SIG-M5 (cell line): Measurements from ENCODE around the gene SYT15.

Experiments
- DNase-seq: peaks from one replicate; lab custom pipeline; 2025; lab: John Stamatoyannopoulos, UW

The SYT15 gene

DNA sequence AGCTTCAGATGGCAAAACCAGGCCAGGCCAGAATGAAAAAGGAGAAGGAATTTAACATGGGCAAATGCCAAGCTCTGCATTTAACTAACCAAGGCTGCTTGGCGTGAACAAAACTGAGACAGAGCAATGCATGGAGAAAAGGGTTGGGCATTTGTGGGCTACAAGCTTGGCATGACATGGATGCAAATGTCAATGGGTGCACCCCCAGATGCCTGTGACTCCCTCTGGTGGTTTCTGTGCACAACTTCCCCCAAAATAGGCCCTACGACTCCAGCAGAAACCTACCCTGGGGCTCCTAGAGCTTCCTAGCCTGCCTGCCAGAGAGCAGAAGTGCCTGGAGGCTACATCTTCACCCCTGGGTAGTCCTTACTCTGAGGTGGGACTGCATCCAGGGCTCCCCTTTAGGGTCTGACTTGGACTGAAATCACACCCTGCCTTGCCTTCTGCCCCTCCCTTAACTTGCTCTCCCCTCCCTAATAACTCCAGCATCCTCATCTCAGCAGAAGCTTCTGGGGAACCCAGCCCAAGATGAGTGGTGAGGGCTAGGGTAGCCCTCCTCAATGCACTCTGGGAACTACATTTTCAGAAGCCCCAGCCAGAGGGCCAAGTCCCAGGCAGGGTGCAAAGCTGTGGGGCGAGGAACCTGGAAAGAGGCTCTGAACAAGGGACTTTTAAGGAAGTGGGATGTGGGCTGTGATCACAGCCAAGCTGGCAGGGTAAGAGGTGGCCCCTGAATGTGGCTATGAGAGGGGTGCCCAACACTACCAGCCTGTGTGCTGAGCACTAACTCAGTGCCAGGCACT is 33.7 kb upstream of the SYT15 start:
- no peak for DNase-seq

DNA sequence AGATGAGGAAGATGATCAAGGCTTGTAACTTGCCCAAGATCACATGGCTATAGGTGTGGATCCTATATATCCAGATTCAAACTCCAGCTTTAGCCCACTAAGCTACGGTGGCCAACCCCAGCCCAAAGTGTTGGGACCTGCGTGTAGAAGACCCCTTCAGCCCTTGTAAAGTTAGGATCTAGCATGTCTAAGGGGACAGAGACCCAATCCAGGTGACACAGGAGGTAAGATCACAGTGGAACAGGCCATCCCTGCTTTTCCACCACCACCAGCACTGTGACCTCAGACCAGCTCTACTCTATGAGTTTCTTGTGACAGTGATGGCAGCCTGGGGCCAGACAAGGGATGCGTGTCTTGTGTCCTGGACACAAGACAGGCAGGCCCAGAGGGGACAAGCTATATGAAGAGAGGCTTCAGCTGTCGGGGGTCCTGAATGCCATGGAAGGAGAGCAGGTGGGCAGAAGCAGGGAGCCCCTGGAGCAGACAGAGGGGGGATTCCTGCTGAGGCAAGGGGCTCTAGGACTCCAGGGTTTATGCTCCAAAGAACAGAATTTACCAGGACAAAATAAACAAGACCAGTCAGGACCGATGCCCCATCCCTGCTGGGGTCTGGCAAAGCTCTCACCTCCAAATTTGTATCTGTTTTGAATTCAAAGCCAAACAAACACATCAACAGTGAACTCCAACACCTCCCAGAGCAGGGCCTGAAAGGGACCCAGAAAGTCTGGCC is 32.9 kb upstream of the SYT15 start:
- no peak for DNase-seq

GRCh38 chr10:46546591-46547540 is 32.1 kb upstream of the SYT15 start:
- no peak for DNase-seq

GRCh38 chr10:46547541-46548497 is 31.1 kb upstream of the SYT15 start:
- DNase-seq: no peak

DNA sequence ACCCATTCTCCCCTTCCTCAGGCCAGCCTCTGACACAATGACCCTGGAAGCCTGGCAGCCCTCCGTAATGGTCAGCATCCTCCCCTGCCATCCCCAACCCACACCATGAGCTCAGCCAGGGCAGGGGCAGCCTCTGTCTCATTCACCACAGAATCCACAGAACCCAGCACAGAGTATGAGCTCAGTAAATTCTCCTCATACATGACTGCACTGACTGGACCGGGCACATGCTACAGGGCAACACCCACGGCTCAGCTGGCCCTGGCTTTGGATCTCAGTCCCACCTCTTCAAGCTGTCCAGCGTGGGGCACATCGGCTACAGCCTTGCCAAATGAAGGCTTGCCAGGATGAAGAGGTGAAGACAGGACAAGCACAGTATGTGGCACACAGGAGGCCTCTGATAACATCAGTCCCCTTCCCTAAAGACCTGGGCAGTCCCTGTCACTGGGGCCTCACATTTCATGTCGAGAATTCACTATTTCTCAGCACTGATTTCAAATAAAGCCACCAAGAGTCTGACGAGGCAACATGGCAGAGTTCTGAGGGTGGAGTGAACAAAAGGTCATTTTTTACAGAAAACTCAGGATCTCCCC is 30.3 kb upstream of the SYT15 start:
- no peak for DNase-seq

DNA sequence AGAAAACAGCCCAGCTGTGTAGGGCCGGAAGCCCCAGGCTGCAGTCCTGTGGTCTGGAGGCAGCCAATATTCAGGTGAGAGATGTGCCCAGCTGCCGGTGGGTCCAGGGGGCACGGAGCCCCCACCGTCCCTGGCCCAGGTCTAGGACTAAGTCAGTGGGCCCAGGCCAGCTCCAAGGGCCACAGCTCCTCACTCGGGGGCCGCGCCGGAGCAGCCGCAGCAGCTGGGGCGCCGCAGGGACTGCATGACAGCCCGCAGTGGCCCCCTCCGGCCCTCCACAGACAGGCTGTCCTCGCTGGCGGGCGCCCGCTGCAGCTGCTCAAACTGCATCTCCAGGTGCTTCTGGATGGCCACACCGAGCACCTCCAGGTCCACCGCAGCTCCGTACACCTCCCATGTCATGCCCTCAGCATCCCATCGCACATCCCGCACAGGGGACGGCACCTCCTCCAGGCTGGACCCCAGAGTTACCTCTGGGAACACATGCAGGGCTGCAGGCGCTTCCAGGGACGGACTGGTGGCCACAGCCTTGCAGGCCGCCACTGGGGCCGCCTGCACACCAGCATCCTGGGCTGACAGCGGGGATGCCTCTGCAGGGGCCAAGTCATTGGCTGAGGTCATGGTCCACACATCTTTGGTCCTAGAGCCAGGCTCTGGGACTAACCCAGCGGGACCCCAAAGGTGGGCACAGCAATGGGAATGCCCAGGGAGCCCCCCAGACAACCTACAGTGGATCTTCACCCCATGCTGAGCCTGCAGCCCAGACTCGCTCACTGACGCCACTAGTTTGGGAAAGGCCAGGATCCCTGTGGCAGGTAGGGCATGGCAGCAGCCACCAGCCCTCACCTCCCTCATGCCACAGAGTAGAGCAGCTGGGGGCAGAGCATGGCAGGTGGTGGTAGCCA is 29.5 kb upstream of the SYT15 start:
- no peak for DNase-seq

- DNase-seq: no peak
Measured at GRCh38 chr10:46550076-46550790, 28.7 kb upstream of the SYT15 start.

- no peak for DNase-seq
Measured at GRCh38 chr10:46550795-46551700, 27.9 kb upstream of the SYT15 start.

DNA sequence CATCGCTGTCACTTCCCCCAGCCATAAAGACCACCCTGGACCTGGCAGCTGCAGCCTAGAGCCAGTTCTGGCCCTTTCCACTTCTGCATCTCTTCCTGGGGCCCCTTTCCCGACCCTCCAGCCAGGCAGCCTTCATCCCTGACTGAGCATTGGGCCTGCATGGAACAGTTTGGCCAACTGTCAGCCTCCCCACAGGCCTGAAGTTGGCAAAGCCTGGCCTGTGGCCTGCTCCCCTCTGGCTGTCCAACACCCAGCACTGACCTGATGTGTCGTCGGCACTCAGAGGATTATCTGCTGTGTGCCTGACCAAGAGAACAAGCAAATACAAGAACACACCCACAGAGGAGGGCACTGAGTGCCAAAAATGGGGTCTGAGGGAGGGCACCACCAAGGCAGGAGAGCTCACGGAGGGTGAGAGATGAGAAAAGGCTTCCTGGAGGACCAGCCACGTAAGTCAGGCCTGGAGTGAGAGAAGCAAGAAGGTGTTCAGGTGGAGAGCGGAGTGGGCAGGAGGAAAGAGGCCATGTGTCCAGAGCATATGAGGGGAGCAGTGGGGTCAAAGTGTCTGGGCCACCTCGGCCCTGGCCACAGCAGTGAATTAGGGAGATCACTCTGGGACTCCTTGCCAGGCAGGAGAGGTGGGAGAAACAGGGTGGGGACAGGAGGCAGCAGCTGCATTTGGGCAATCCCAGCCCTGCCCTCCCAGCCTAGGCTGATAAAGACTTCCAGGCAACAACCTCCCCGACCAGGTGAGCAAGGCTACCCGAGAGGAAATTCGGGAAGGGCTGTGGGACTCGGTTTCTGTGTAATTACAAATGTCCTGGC is 27.0 kb upstream of the SYT15 start:
- no peak for DNase-seq

GRCh38 chr10:46552526-46553237 is 26.2 kb upstream of the SYT15 start:
- DNase-seq: no peak

DNA sequence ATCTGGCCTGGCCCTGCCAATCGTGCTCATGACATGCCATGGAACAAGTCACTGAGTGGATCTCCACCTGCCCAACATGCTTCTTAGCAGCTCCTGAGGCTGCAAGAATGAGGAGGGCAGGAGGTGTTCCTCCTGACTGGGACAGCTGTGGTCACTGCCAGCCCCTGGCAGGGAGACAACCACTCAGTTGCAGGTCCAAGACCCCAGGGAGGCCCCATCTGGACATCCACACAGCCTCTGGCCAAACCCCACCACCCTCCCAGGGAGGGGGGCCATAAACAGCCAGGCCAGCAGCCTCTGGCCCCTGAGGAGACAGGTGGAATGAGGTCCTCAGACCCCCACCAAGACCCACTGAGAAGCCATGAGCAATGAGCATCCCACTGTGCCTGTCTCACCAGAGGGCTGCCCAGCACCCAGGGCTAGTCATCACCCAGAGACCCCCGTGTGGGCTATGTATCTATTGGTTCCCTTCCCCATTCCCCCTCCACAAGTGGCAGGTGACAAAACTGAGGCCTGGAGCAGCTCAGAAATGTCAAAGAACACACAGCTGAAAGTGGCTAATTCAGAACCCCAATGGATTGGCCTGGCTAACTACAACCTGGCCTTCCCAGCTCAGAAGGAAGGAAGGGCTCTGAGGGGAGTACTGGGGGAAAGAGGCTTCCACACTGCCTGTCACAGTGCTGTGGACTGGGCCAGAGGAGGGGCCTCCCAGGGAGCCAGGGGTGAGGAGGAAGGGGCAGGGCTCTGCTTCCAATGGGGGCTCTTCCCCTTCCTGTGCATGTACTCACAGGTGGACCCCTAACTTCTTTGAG is 25.5 kb upstream of the SYT15 start:
- no peak for DNase-seq

DNA sequence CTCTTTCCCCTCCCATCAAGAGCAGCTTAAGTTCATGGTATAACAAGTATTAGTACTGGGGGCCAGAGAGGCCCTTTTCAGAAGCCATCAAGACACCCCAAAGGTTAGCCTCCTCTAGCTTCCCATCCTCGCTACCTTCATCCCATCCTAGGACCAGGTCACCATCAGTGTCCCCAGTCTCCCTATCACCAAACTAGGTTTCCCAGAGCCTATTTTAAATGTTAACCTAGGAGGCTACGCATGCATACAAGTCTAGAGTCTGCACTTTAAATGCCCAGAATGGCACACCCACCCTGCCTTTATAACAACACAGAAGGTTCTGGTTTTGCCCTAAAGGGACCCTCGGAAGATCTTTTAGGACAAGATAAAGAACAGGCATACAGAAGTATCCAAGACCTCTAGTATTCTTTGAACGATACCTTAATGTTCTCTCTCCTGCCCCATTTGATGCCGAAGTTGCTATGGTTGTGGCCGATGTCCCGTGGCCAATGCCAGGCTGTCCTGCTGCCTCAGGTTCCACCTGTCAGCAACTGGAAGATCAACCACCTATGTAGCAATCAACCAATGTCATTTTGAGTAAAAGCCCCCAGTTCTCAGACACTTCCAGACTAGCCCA is 24.7 kb upstream of the SYT15 start:
- no peak for DNase-seq

DNA sequence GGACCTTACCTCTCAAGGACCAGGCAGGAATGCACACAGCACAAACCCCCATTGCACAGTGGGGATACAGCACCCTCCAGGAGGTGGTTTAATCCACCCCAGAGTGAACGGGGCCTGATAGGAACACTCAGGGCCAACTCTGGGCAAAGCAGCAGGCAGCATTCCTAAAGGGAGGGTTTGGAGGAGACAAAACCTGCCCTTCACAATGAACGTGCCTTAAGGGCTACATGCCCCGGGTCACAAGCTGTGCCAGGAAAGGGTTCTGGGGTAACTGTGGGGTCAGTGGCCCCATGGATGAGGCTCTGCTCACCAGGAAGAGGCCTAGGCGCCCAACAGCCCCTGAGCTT is 23.6 kb upstream of the SYT15 start:
- no peak for DNase-seq

DNA sequence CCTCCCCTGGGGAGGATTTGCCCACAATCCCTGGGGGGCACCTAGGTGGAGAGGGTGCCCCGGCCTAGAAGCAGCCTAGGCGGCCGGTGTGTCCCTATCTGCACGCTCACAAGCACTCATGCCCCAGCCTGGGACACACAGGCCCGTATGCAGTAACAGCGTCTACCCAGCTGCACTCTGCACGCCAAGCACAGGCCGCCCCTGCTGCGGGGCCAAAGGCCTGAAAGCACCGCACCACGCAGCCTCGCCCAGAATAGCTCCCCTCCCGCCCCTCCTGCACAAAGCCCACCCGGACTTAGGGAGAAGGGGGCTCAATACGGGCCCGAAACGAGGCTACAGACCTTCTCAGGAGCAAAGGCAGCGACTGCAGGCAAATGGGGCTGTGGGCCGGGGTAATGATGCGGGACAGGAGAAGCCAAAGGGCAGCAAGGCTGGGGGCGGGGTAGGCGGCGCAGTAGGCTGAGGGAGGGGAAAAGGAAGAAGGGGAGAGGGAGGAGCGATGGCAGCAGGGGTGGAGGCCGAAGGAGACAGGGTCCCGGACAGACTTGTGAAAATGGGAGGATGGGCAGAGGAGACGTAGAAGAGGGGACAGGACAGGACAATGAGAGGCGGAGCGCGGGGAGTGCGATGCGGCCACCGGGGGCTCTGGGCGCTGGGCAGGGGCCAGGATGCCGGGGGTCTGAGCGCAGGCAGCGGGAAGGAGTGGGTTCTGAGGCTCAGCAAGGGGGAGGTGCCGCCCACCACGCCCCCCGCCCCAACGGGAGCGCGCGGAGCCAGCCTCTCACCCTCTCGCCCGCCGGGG is 23.0 kb upstream of the SYT15 start:
- DNase-seq: no peak
